ENCODE measurements around the gene KCNMA1.

KCNMA1 gene

GRCh38 chr10:77606751-77607150 is 30.9 kb downstream of the KCNMA1 start:
- Histone ChIP-seq H3K27me3 (replicated peaks; ENCODE audit: control insufficient read depth, insufficient read depth, low read length) (no peaks in the 10 kb centered on the region), H3K36me3 (ENCODE audit: control insufficient read depth, insufficient read depth, low read length) (no peaks in the 10 kb centered on the region), H3K4me3 (replicated peaks; ENCODE audit: low read depth, low read length) (no peak overlapping the region)
- DNase-seq (ENCODE audit: extremely low read depth, insufficient read length) = no peak
- TF ChIP-seq, protein P1, sequence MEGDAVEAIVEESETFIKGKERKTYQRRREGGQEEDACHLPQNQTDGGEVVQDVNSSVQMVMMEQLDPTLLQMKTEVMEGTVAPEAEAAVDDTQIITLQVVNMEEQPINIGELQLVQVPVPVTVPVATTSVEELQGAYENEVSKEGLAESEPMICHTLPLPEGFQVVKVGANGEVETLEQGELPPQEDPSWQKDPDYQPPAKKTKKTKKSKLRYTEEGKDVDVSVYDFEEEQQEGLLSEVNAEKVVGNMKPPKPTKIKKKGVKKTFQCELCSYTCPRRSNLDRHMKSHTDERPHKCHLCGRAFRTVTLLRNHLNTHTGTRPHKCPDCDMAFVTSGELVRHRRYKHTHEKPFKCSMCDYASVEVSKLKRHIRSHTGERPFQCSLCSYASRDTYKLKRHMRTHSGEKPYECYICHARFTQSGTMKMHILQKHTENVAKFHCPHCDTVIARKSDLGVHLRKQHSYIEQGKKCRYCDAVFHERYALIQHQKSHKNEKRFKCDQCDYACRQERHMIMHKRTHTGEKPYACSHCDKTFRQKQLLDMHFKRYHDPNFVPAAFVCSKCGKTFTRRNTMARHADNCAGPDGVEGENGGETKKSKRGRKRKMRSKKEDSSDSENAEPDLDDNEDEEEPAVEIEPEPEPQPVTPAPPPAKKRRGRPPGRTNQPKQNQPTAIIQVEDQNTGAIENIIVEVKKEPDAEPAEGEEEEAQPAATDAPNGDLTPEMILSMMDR (IDR thresholded peaks at IDR 0.05; ENCODE audit: insufficient read depth, low read length, poor library complexity, severe bottlenecking) = no peak

DNA sequence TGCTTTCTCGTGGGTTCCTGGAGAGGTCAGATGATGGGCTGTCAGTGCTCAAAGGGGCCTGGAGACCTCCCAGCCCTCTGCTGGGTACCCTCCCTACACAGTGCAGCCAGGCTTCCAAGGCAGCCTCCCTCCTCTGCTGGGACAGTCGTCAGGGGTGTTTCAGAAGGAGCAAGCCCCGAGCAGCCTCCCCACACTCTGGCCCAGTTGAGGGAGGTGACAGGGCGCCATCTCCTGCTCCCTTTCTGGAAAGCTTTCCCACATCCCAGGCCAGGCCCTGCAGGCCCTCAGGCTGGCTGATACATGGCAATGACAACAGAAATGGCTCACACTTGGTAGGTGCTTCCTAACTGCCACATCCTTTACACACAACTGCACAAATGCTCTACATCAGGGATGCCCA is 32.1 kb downstream of the KCNMA1 start:
- Histone ChIP-seq H3K36me3 (ENCODE audit: control insufficient read depth, insufficient read depth, low read length) (no peaks in the 10 kb centered on the region), H3K27me3 (replicated peaks; ENCODE audit: control insufficient read depth, insufficient read depth, low read length) (no peaks in the 10 kb centered on the region), H3K4me3 (replicated peaks; ENCODE audit: low read depth, low read length) (no peak overlapping the region)
- TF ChIP-seq, protein P1 (IDR thresholded peaks at IDR 0.05; ENCODE audit: insufficient read depth, low read length, poor library complexity, severe bottlenecking) = no peak
- DNase-seq (ENCODE audit: extremely low read depth, insufficient read length) = no peak

DNA sequence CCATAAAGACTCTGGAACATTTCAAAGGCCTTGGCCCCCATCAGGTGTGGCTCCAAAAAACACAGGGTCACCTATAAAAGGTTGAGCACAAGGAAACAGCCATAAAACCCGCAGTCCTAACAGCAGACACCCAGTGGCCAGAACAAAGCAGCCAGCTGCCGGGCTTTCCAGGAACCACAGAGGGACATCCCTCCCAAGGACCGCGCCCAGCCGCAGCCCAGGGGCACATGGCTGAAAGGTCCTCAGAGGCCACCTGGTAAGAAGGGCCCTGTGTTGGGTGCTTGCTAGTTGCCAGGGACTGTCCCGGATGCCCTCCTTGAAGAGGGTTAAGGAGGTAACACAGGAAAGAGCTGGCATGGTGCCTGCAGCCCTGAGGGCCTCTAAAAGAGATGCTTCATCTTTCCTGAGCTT is 32.7 kb downstream of the KCNMA1 start:
- TF ChIP-seq, protein P1 (IDR thresholded peaks at IDR 0.05; ENCODE audit: insufficient read depth, low read length, poor library complexity, severe bottlenecking) = no peak
- Histone ChIP-seq H3K36me3 (ENCODE audit: control insufficient read depth, insufficient read depth, low read length) (no peaks in the 10 kb centered on the region), H3K4me3 (replicated peaks; ENCODE audit: low read depth, low read length) (no peak overlapping the region), H3K27me3 (replicated peaks; ENCODE audit: control insufficient read depth, insufficient read depth, low read length) (no peaks in the 10 kb centered on the region)
- no peak for DNase-seq (ENCODE audit: extremely low read depth, insufficient read length)

- Histone ChIP-seq H3K27me3 (replicated peaks; ENCODE audit: control insufficient read depth, insufficient read depth, low read length) (no peaks in the 10 kb centered on the region), H3K36me3 (ENCODE audit: control insufficient read depth, insufficient read depth, low read length) (no peaks in the 10 kb centered on the region), H3K4me3 (replicated peaks; ENCODE audit: low read depth, low read length) (no peak overlapping the region)
- TF ChIP-seq, protein P1 (IDR thresholded peaks at IDR 0.05; ENCODE audit: insufficient read depth, low read length, poor library complexity, severe bottlenecking) = no peak
- DNase-seq (ENCODE audit: extremely low read depth, insufficient read length) = no peak
These were observed 33.5 kb downstream of the KCNMA1 start for GRCh38 chr10:77604063-77604462.

GRCh38 chr10:77603534-77603927 is 34.1 kb downstream of the KCNMA1 start:
- Histone ChIP-seq H3K27me3 (replicated peaks; ENCODE audit: control insufficient read depth, insufficient read depth, low read length) (no peaks in the 10 kb centered on the region), H3K4me3 (replicated peaks; ENCODE audit: low read depth, low read length) (no peak overlapping the region), H3K36me3 (ENCODE audit: control insufficient read depth, insufficient read depth, low read length) (no peaks in the 10 kb centered on the region)
- TF ChIP-seq, protein P1 (IDR thresholded peaks at IDR 0.05; ENCODE audit: insufficient read depth, low read length, poor library complexity, severe bottlenecking) = no peak
- no peak for DNase-seq (ENCODE audit: extremely low read depth, insufficient read length)

DNA sequence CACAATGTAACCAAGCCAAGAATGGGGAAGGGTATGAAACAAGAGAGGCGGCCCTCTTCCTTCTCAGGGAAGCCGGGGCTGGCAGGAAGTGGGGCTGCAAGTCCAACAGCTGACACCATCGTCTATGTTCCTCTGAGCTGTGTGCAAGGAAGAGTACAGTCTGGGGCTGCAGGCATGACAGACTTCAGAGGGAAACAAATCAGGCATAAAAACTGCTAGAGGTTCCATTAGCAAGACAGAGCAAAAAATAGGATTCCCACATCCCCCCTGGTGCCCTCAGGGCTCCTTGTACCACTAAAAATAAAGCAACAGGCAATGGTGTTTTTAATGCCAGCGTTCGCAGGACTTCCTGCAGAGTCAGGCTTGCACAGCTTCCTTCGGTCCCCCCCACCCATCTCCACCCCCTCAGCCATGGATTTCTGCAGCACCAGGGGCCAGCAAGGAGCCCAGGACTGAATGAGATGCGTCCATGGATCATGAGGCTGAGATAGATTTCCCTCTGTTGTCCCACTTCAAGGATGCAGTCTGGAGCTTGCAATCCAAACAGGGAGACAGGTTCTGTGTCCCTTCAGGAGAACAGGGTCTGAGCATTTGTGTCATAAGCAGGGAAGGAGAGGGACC is 34.6 kb downstream of the KCNMA1 start:
- Histone ChIP-seq H3K4me3 (replicated peaks; ENCODE audit: low read depth, low read length) (no peak overlapping the region), H3K27me3 (replicated peaks; ENCODE audit: control insufficient read depth, insufficient read depth, low read length) (no peaks in the 10 kb centered on the region), H3K36me3 (ENCODE audit: control insufficient read depth, insufficient read depth, low read length) (no peaks in the 10 kb centered on the region)
- DNase-seq (ENCODE audit: extremely low read depth, insufficient read length) = no peak
- TF ChIP-seq, protein P1 (IDR thresholded peaks at IDR 0.05; ENCODE audit: insufficient read depth, low read length, poor library complexity, severe bottlenecking) = no peak
